T-helper 17 cell (primary cell): ENCODE results near the gene PIM1. TPM values are rescaled to one million over a fixed set of nuclear protein-coding genes. Genes with fewer than 3 reads are reported as not detected.
A peak's percentile ranks its signal among the peaks of the same experiment; 100 is the strongest.

ENCODE experiments used
- ATAC-seq: fragments of 150-1000 bp; cut with Tn5 transposase; 2 replicates; pipeline ENCODE4 v1.10.0; 2021; ENCODE audit warnings: mild to moderate bottlenecking, moderate library complexity
- DNase-seq, 3 donors: peaks; one replicate each; pipeline versions ENCODE4 v3.0.0 to v3.0.0-alpha.2; 2020 to 2021
- H3K9me3 ChIP-seq: one replicate; pipeline ENCODE4 v1.7.0; 2013; ENCODE audit warnings: low read length, mild to moderate bottlenecking; ENCODE audit not compliant: control insufficient read depth, poor library complexity, severe bottlenecking
- H3K27ac Mint-ChIP-seq: one replicate; pipeline ENCODE4 v1.8.0; 2022; ENCODE audit warnings: mild to moderate bottlenecking, moderate library complexity, mixed read lengths
- H3K27me3 Mint-ChIP-seq: one replicate; pipeline ENCODE4 v1.8.0; 2022; ENCODE audit warnings: mixed read lengths
- H3K36me3 Mint-ChIP-seq: one replicate; pipeline ENCODE4 v1.8.0; 2022; ENCODE audit warnings: low read depth, mixed read lengths
- H3K4me1 Mint-ChIP-seq: one replicate; pipeline ENCODE4 v1.8.0; 2022; ENCODE audit warnings: mild to moderate bottlenecking, mixed read lengths
- H3K4me3 Mint-ChIP-seq: one replicate; pipeline ENCODE4 v1.8.0; 2022; ENCODE audit warnings: mild to moderate bottlenecking, moderate library complexity, mixed read lengths
- total RNA-seq, 4 donors: library from RNA in 2 of 4; stranded (reverse) in 2 of 4; gene quantifications; one replicate each; pipeline ENCODE4 v1.2.3 and lab custom pipeline; 2022 to 2026

Gene PIM1
- total RNA-seq, 2 donors from 2014 or later, result 210 to 310 TPM

DNA sequence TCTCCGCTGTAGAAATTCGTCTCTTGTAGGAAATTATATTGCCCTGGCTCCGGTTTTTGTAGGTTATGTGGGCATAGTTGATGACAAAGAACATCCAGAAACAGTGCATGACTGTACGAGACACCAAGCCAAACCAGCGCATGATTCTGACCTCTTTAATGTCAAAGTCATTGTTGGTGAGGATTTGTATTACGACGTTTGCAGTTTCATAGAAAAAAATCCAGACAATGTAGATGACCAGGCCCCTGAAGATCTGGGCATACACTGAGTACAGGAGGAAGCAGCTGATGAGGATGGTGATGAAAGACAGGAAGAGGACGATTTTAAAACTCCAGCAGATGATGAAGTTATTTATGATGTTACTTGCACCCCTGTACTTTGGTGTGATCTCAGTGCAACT, 48.6 kb downstream of the PIM1 start:
- ATAC-seq, result no peak
- no peak overlapping the region for H3K27ac Mint-ChIP-seq
- H3K36me3 Mint-ChIP-seq, result no peaks in the 10 kb centered on the region

DNA sequence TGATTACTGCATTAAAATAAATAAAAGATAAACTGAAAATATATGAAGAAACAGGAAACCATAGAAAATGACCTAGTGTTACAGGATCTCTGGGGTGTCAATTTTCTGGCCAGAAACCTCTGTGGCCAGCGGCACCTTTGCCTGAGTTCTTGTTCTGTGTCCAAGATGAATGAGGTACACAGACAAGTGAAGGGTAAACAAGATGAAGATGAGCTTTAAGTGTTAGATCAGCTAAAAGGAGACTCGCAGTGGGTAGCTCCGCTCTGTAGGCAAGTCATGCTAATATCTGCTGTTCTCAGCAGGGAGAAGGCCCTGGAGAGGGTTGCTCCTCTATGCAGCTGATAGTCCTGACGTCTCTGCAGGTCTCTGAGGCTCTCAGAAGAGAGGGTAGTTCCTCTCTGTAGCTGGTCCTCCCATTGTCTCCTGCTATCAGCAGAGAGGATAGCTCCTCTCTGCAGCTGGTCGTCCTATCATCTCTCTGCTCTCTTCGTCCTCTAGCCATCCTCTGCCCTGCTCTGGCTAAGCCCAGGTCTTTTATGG, 51.7 kb downstream of the PIM1 start:
- no peaks in the 10 kb centered on the region for H3K9me3 ChIP-seq
- ATAC-seq, result no peak
- peak overlapping the region; percentile 83 for H3K4me3 Mint-ChIP-seq
- peaks cover 12% of the 10 kb centered on the region for H3K4me1 Mint-ChIP-seq
- H3K27me3 Mint-ChIP-seq, result no peaks in the 10 kb centered on the region
- H3K27ac Mint-ChIP-seq, result peak overlapping the region; percentile 11
- no peaks in the 10 kb centered on the region for H3K36me3 Mint-ChIP-seq
- no peak for DNase-seq

More for the DNA sequence above, 48.6 kb downstream of the PIM1 start:
- Mint-ChIP-seq H3K4me1 (peaks cover 12% of the 10 kb centered on the region), H3K27me3 (no peaks in the 10 kb centered on the region), H3K4me3 (no peak overlapping the region)
- no peak for DNase-seq
- no peaks in the 10 kb centered on the region for H3K9me3 ChIP-seq

- DNase-seq (peak; percentile 42 to 52 (median 46)), ATAC-seq (peak; percentile 96)
- no peaks in the 10 kb centered on the region for H3K9me3 ChIP-seq
- Mint-ChIP-seq H3K4me1 (peaks cover 12% of the 10 kb centered on the region), H3K36me3 (no peaks in the 10 kb centered on the region), H3K27me3 (no peaks in the 10 kb centered on the region), H3K27ac (peak overlapping the region; percentile 74), H3K4me3 (peak overlapping the region; percentile 83)
Observed at GRCh38 chr6:37222125-37222967, 52.4 kb downstream of the PIM1 start.

GRCh38 chr6:37222992-37223391, 53.0 kb downstream of the PIM1 start:
- ATAC-seq (no peak), DNase-seq (no peak)
- Mint-ChIP-seq H3K27ac (peak overlapping the region; percentile 74), H3K36me3 (no peaks in the 10 kb centered on the region), H3K4me3 (peak overlapping the region; percentile 83), H3K27me3 (no peaks in the 10 kb centered on the region), H3K4me1 (peaks cover 12% of the 10 kb centered on the region)
- H3K9me3 ChIP-seq, result no peaks in the 10 kb centered on the region

Other genes with a start within 250 kb of the PIM1 start
- gene PI16, start 215.4 kb upstream of the PIM1 start, total RNA-seq, result 10 to 100 TPM; 14.5 to 28.5 TPM
- gene MTCH1, start 184.0 kb upstream of the PIM1 start, total RNA-seq, result 100 to 1,000 TPM; 194 to 202 TPM
- gene FGD2, start 164.5 kb upstream of the PIM1 start, total RNA-seq, result 10 to 100 TPM in 1 of 2 donors, 1 to 10 TPM in 1; 1.7 to 12.6 TPM
- gene TBC1D22B, start 87.6 kb downstream of the PIM1 start, total RNA-seq, result 10 to 100 TPM; 11.2 to 11.9 TPM
- gene TMEM217, start 88.0 kb downstream of the PIM1 start, total RNA-seq, result 1 to 10 TPM in 1 of 2 donors, under 1 TPM in 1; 0.37 to 2.0 TPM
- 10 to 100 TPM in 1 of 2 donors, 1 to 10 TPM in 1; 8.5 to 12.0 TPM for gene RNF8, start 183.8 kb downstream of the PIM1 start, total RNA-seq